HCT116 (cell line): ENCODE data around the gene BRIP1.

Source experiments
- CEBPB ChIP-seq: IDR thresholded peaks from 2 replicates; pipeline ENCODE4 v1.6.1; 2012; ENCODE audit warnings: low read depth
- EZH2 ChIP-seq: fragments of 200-600 bp; sonication (generic); IDR thresholded peaks from 2 replicates; pipeline ENCODE4 v1.6.1; 2017; ENCODE audit warnings: antibody characterized with exemption, mixed run types
- POLR2A ChIP-seq: IDR thresholded peaks from 2 replicates; pipeline ENCODE4 v1.7.0; 2011; ENCODE audit warnings: borderline replicate concordance; ENCODE audit not compliant: insufficient read depth, insufficient read length; ENCODE audit errors: extremely low read depth
- POLR2AphosphoS5 ChIP-seq: IDR thresholded peaks from 2 replicates; pipeline ENCODE4 v1.6.1; 2011; ENCODE audit warnings: mild to moderate bottlenecking, low read depth, low read length, moderate library complexity
- TF ChIP-seq, protein P1 (sequence below), 3 experiments: fragments of 200-600 bp in 1 of 3; sonication (generic) in 1 of 3; IDR thresholded peaks in 2 of 3; conservative IDR thresholded peaks in 1 of 3; 2 replicates each; pipeline ENCODE4 v1.5.1; 2012 to 2017; ENCODE audit warnings: low read depth in 2 of 3, low read length in 2 of 3, antibody characterized with exemption in 1 of 3, borderline replicate concordance in 1 of 3, control low read depth in 1 of 3, mild to moderate bottlenecking in 1 of 3, mixed read lengths in 1 of 3, mixed run types in 1 of 3, moderate library complexity in 1 of 3; ENCODE audit not compliant: insufficient read depth in 1 of 3

DNA sequence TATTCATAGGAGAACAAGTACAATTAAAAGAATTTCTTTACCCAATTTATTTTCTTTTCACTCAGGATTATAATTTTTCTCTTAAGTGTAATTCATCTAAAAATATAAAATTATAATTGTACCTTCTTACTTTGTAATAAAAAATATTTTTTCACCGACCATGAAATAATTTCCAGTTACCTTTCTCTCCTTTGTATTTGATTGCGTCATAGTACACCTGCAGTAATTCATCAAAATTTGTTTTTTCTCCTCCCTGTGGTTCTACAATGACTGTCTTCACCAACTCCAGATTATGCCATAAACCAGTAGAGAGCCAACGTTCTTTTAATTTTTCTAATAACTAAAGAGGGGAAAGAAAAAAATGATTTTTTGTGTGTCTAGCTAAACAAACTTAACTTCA lies 119.1 kb downstream of the BRIP1 start:
- TF ChIP-seq POLR2A (no peak), EZH2 (no peak), POLR2AphosphoS5 (no peak), CEBPB (no peak)
- TF ChIP-seq, protein P1, sequence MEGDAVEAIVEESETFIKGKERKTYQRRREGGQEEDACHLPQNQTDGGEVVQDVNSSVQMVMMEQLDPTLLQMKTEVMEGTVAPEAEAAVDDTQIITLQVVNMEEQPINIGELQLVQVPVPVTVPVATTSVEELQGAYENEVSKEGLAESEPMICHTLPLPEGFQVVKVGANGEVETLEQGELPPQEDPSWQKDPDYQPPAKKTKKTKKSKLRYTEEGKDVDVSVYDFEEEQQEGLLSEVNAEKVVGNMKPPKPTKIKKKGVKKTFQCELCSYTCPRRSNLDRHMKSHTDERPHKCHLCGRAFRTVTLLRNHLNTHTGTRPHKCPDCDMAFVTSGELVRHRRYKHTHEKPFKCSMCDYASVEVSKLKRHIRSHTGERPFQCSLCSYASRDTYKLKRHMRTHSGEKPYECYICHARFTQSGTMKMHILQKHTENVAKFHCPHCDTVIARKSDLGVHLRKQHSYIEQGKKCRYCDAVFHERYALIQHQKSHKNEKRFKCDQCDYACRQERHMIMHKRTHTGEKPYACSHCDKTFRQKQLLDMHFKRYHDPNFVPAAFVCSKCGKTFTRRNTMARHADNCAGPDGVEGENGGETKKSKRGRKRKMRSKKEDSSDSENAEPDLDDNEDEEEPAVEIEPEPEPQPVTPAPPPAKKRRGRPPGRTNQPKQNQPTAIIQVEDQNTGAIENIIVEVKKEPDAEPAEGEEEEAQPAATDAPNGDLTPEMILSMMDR (IDR thresholded peaks at IDR 0.05 in 2 of 3, conservative IDR thresholded peaks at IDR 0.05 in 1 of 3; ENCODE audit: borderline replicate concordance in 1 of 3, insufficient read depth in 1 of 3, low read depth in 2 of 3, low read length in 2 of 3), result no peak
